GM12878 (cell line): Measurements from ENCODE around the gene HYAL4. TPM values are rescaled to one million over a fixed set of nuclear protein-coding genes. Genes with fewer than 3 reads are reported as not detected.

Experiments used
- ATAC-seq: fragments of 200-7000 bp; cut with Tn5 transposase; 3 replicates; pipeline ENCODE4 v1.9.1; 2020; ENCODE audit warnings: mild to moderate bottlenecking, moderate library complexity
- BruUV-seq: library from RNA; stranded (reverse); fragments of 400-500 nt; replicated peaks from 2 replicates; lab custom pipeline; 2021; lab: Mats Ljungman, UMichigan
- CTCF ChIA-PET: fragments of 300-600 bp; sonication (Branson Sonifier 250); formaldehyde crosslinking; extraction: SDS; loops from one replicate; lab custom pipeline; 2021; ENCODE audit warnings: inconsistent platforms; lab: Yijun Ruan, JAX
- POLR2A ChIA-PET: fragments of 350-600 bp; formaldehyde crosslinking; extraction: SDS; loops from one replicate; lab custom pipeline; 2021; ENCODE audit warnings: inconsistent platforms; lab: Charles Lee
- RAD21 ChIA-PET: fragments of 300-600 bp; sonication (Branson Sonifier 250); formaldehyde crosslinking; loops from one replicate; lab custom pipeline; 2023; ENCODE audit warnings: antibody characterized with exemption; ENCODE audit not compliant: unreplicated experiment; lab: Charles Lee
- SMC1A ChIA-PET: fragments of 300-600 bp; sonication (Branson Sonifier 250); formaldehyde crosslinking; loops from one replicate; lab custom pipeline; 2023; ENCODE audit not compliant: unreplicated experiment, uncharacterized antibody; lab: Charles Lee
- DNase-seq: peaks from one replicate; pipeline ENCODE4 v3.0.0-alpha.2; 2011; ENCODE audit warnings: low read depth, low spot score
- FAIRE-seq: peaks from 3 replicates; lab custom pipeline; 2011; peaks lifted over from hg19 to GRCh38; lab: Jason Lieb, UNC
- H2AFZ ChIP-seq: 2 replicates; pipeline ENCODE4 v1.6.0; 2011; ENCODE audit warnings: low read depth, low read length, control low read depth; ENCODE audit not compliant: control insufficient read depth
- H3K27ac ChIP-seq: 2 replicates; pipeline ENCODE4 v1.5.1; 2011; ENCODE audit warnings: control low read depth; ENCODE audit not compliant: control insufficient read depth, insufficient read depth
- H3K27me3 ChIP-seq, 2 experiments: replicated peaks in 1 of 2; 2 replicates each; pipeline versions ENCODE4 v1.6.0 to v1.6.1; 2011; ENCODE audit warnings: low read length in 1 of 2; ENCODE audit not compliant: control insufficient read depth in 2 of 2, insufficient read depth in 2 of 2
- H3K36me3 ChIP-seq, 2 experiments: 2 replicates each; pipeline ENCODE4 v1.5.1; 2011; ENCODE audit warnings: low read length in 1 of 2; ENCODE audit not compliant: control insufficient read depth in 2 of 2, insufficient read depth in 2 of 2
- H3K4me1 ChIP-seq: 2 replicates; pipeline ENCODE4 v1.6.1; 2011; ENCODE audit warnings: mild to moderate bottlenecking, low read length, moderate library complexity, mixed read lengths; ENCODE audit not compliant: control insufficient read depth, insufficient read depth
- H3K4me2 ChIP-seq: 2 replicates; pipeline ENCODE4 v1.6.0; 2011; ENCODE audit warnings: control low read depth; ENCODE audit not compliant: control insufficient read depth, insufficient read depth
- H3K4me3 ChIP-seq: fragments of 200-600 bp; sonication (generic); 2 replicates; pipeline ENCODE4 v1.5.1; 2016
- H3K79me2 ChIP-seq: 2 replicates; pipeline ENCODE4 v1.6.0; 2011; ENCODE audit warnings: low read length; ENCODE audit not compliant: control insufficient read depth, insufficient read depth
- H3K9ac ChIP-seq: 2 replicates; pipeline ENCODE4 v1.8.0; 2011; ENCODE audit warnings: low read length, control low read depth, mixed read lengths; ENCODE audit not compliant: control insufficient read depth, insufficient read depth
- H3K9me3 ChIP-seq: replicated peaks from 3 replicates; pipeline ENCODE4 v1.5.1; 2011; ENCODE audit warnings: mild to moderate bottlenecking, low read length; ENCODE audit not compliant: control insufficient read depth, insufficient read depth
- H4K20me1 ChIP-seq: 2 replicates; pipeline ENCODE4 v1.6.0; 2011; ENCODE audit not compliant: control insufficient read depth, insufficient read depth
- IKZF2 ChIP-seq, 2 experiments: fragments of 450-650 bp; IDR thresholded peaks; 2 replicates each; pipeline ENCODE4 v1.6.1; 2017; ENCODE audit warnings: mild to moderate bottlenecking in 2 of 2, moderate library complexity in 2 of 2
- KAT2A ChIP-seq: conservative IDR thresholded peaks from 2 replicates; pipeline ENCODE4 v1.6.1; 2011; ENCODE audit warnings: low read depth, low read length; ENCODE audit not compliant: control insufficient read depth
- KDM1A ChIP-seq: fragments of 200-600 bp; sonication (generic); IDR thresholded peaks from 2 replicates; pipeline ENCODE4 v1.6.1; 2016; ENCODE audit warnings: borderline replicate concordance
- KLF5 ChIP-seq: fragments of 450-650 bp; IDR thresholded peaks from 2 replicates; pipeline ENCODE4 v1.6.1; 2014; ENCODE audit warnings: mild to moderate bottlenecking; ENCODE audit not compliant: partially characterized antibody
- RELB ChIP-seq: fragments of 450-650 bp; IDR thresholded peaks from 2 replicates; pipeline ENCODE4 v1.6.1; 2017; ENCODE audit warnings: low read depth, mild to moderate bottlenecking, moderate library complexity
- SPI1 ChIP-seq: IDR thresholded peaks from 2 replicates; pipeline ENCODE4 v1.6.1; 2011; ENCODE audit warnings: low read depth, mild to moderate bottlenecking, low read length, moderate library complexity, borderline replicate concordance; ENCODE audit not compliant: insufficient read depth
- SRF ChIP-seq, 2 experiments: IDR thresholded peaks; 2 replicates each; pipeline ENCODE4 v1.6.1; 2011; ENCODE audit warnings: low read depth in 2 of 2, low read length in 2 of 2, mild to moderate bottlenecking in 1 of 2, moderate library complexity in 1 of 2
- WGBS: methylation state at CpG from one replicate; pipeline ENCODE4 v1.1.6; 2016; ENCODE audit warnings: low lambda C conversion rate; ENCODE audit not compliant: insufficient replicate concordance, insufficient coverage; ENCODE audit errors: missing lambda C conversion rate; 5-methylcytosine and 5-hydroxymethylcytosine counted together
- in situ Hi-C: fragments of 300-500 bp; cut with MboI; formaldehyde crosslinking; loops from 9 replicates; pipeline ENCODE4 v1.14.3; 2018; ENCODE audit warnings: mixed read lengths
- intact Hi-C: fragments of 100-400 bp; cut with micrococcal nuclease; formaldehyde crosslinking; loops from one replicate; pipeline ENCODE4 v1.14.2; 2022; ENCODE audit not compliant: unreplicated experiment
- polyA plus RNA-seq, 11 experiments: library from polyadenylated mRNA; depleted of rRNA in 4 of 11; unstranded in 6 of 11; stranded (reverse) in 5 of 11; fragments of >200 nt; fragmentation: Nextera tagmentation in 4 of 11; fragmentation: Illumina TruSeq in 1 of 11; extraction: Ambion mirVana in 4 of 11; extraction: Trizol in 1 of 11; gene quantifications; 1 replicate in 1 of 11; 2 replicates in 10 of 11; pipeline versions ENCODE4 v1.2.1 to v1.2.3, GENCODE V29; 2011 to 2016; ENCODE audit warnings: inconsistent platforms in 2 of 11, missing spikeins in 2 of 11, low read depth in 1 of 11
- total RNA-seq, 4 experiments: library from RNA; depleted of rRNA in 3 of 4; stranded (reverse); fragments of >200 nt in 3 of 4; fragmentation: Illumina TruSeq in 1 of 4; extraction: Trizol in 1 of 4; gene quantifications; 2 replicates each; pipeline versions ENCODE4 v1.2.1 to v1.2.3, GENCODE V29; 2013 to 2021
- TF ChIP-seq, protein P1 (sequence below): fragments of 450-650 bp; IDR thresholded peaks from 2 replicates; pipeline ENCODE4 v1.6.1; 2017; ENCODE audit warnings: mild to moderate bottlenecking

The HYAL4 gene
- total and polyA plus RNA-seq, 10 of the 15 experiments (the other 5 are each of a cell fraction or from before 2014, with no cell fraction given) = 0.14 to 0.88 (median 0.26) TPM; not detected in 1

- TF ChIP-seq RELB (0 out of 2 replicates have a peak, but pooled peaks have one; percentile 27), SRF (IDR thresholded peaks at IDR 0.05; ENCODE audit: low read depth in 2 of 2, low read length in 2 of 2) (no peak), KAT2A (no peak), SPI1 (peak; percentile 66; the same call in 1 of the 2 replicates)
- TF ChIP-seq, all 136 proteins: peak for 2
These were observed 39.7 kb upstream of the HYAL4 start (continued) for GRCh38 chr7:123805287-123805686.

DNA sequence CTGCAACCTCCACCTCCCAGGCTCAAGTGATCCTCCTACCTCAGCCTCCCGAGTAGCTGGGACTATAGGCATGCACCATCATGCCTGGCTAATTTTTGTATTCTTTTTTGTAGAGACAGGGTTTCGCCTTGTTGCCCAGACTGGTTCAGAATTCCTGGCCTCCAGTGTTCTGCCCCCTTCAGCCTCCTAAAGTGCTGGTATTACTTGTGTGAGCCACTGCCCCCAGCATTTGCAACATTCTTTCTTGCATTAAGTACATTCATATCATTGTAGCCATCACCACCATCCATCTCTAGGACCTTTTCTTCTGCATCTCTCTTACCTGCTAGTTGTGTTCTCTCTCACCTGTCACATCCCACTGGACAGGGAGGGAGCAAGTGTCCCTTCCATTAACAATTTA is 35.5 kb upstream of the HYAL4 start:
- H3K9ac ChIP-seq = no peak overlapping the region
- DNase-seq (no peak), ATAC-seq (no peak), FAIRE-seq (no peak)
- H3K9me3 ChIP-seq = no peaks in the 10 kb centered on the region; the same call in 2 of the 3 replicates
- no peak overlapping the region for H3K4me3 ChIP-seq
- ChIA-PET POLR2A (interaction anchor here (0.7 kb wide), 1 partner anchor 63 kb away, joined by 8 read pairs; no protein-coding TSS in a partner anchor), RAD21 (no interaction called here), CTCF (interaction anchor here (1.6 kb wide), 1 partner anchor 12 kb away, joined by 6 read pairs; no protein-coding TSS in a partner anchor), SMC1A (no interaction called here)
- 25% methylated on average over 2 of the region's 2 CpGs for WGBS
- H3K4me1 ChIP-seq = no peaks in the 10 kb centered on the region
- intact Hi-C loops = no loop called here
- no TSS peak for BruUV-seq
- in situ Hi-C loops = no loop called here
- no peak overlapping the region for H2AFZ ChIP-seq
- H3K4me2 ChIP-seq = no peak overlapping the region
- no peaks in the 10 kb centered on the region for H3K27me3 ChIP-seq
- H3K27ac ChIP-seq = no peak overlapping the region
- TF ChIP-seq KLF5 (no peak), IKZF2 (IDR thresholded peaks at IDR 0.05) (no peak), KDM1A (no peak)
- TF ChIP-seq, protein P1, sequence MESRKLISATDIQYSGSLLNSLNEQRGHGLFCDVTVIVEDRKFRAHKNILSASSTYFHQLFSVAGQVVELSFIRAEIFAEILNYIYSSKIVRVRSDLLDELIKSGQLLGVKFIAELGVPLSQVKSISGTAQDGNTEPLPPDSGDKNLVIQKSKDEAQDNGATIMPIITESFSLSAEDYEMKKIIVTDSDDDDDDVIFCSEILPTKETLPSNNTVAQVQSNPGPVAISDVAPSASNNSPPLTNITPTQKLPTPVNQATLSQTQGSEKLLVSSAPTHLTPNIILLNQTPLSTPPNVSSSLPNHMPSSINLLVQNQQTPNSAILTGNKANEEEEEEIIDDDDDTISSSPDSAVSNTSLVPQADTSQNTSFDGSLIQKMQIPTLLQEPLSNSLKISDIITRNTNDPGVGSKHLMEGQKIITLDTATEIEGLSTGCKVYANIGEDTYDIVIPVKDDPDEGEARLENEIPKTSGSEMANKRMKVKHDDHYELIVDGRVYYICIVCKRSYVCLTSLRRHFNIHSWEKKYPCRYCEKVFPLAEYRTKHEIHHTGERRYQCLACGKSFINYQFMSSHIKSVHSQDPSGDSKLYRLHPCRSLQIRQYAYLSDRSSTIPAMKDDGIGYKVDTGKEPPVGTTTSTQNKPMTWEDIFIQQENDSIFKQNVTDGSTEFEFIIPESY = no peak
- H4K20me1 ChIP-seq = no peaks in the 10 kb centered on the region
- no peaks in the 10 kb centered on the region for H3K36me3 ChIP-seq
- no peaks in the 10 kb centered on the region for H3K79me2 ChIP-seq
